Neural progenitor cell (in vitro differentiated cells): ENCODE results near the gene FIBP. TPM values are rescaled to one million over a fixed set of nuclear protein-coding genes. Genes with fewer than 3 reads are reported as not detected.
A peak's percentile ranks its signal among the peaks of the same experiment; 100 is the strongest.

ENCODE experiments used
- DNase-seq: peaks from one replicate; pipeline ENCODE4 v3.0.0-alpha.2; 2016; ENCODE audit warnings: low spot score
- H2AFZ ChIP-seq: fragments of 200-600 bp; sonication (generic); replicated peaks from 2 replicates; pipeline ENCODE4 v1.6.1; 2016; ENCODE audit warnings: antibody characterized with exemption
- H3F3A ChIP-seq: fragments of 200-600 bp; sonication (generic); 2 replicates; pipeline ENCODE4 v1.6.1; 2016; ENCODE audit warnings: antibody characterized with exemption, low read depth
- H3K27ac ChIP-seq: fragments of 200-600 bp; sonication (generic); 2 replicates; pipeline ENCODE4 v1.5.1; 2016; ENCODE audit warnings: mild to moderate bottlenecking
- H3K27me3 ChIP-seq: fragments of 200-600 bp; sonication (generic); 2 replicates; pipeline ENCODE4 v1.6.1; 2016; ENCODE audit warnings: mild to moderate bottlenecking, moderate library complexity
- H3K36me3 ChIP-seq: fragments of 200-600 bp; sonication (generic); 2 replicates; pipeline ENCODE4 v1.5.1; 2016
- H3K4me1 ChIP-seq: fragments of 200-600 bp; sonication (generic); 2 replicates; pipeline ENCODE4 v1.6.1; 2016; ENCODE audit warnings: mixed run types
- H3K4me2 ChIP-seq: fragments of 200-600 bp; sonication (generic); 2 replicates; pipeline ENCODE4 v1.6.1; 2016
- H3K4me3 ChIP-seq: fragments of 200-600 bp; sonication (generic); 2 replicates; pipeline ENCODE4 v1.5.1; 2016
- H3K79me2 ChIP-seq: fragments of 200-600 bp; sonication (generic); 2 replicates; pipeline ENCODE4 v1.6.1; 2016; ENCODE audit warnings: low read depth
- H3K9ac ChIP-seq: fragments of 200-600 bp; sonication (generic); 2 replicates; pipeline ENCODE4 v1.6.1; 2016
- H3K9me3 ChIP-seq: fragments of 200-600 bp; sonication (generic); 2 replicates; pipeline ENCODE4 v1.5.1; 2016; ENCODE audit warnings: low read depth
- H4K20me1 ChIP-seq: fragments of 200-600 bp; sonication (generic); 2 replicates; pipeline ENCODE4 v1.6.1; 2016; ENCODE audit warnings: low read depth
- H3K27ac Mint-ChIP-seq: 3 replicates; pipeline ENCODE4 v1.8.0; 2021; ENCODE audit warnings: mixed read lengths
- H3K27me3 Mint-ChIP-seq: 2 replicates; pipeline ENCODE4 v1.8.0; 2022; ENCODE audit warnings: low read depth, mild to moderate bottlenecking, inconsistent platforms, moderate library complexity, mixed read lengths; ENCODE audit not compliant: insufficient read depth
- H3K36me3 Mint-ChIP-seq: 3 replicates; pipeline ENCODE4 v1.8.0; 2021; ENCODE audit warnings: mixed read lengths
- H3K4me1 Mint-ChIP-seq: 3 replicates; pipeline ENCODE4 v1.8.0; 2021; ENCODE audit warnings: mixed read lengths
- H3K4me3 Mint-ChIP-seq: 3 replicates; pipeline ENCODE4 v1.8.0; 2021; ENCODE audit warnings: mild to moderate bottlenecking, moderate library complexity, mixed read lengths
- H3K9me3 Mint-ChIP-seq: 3 replicates; pipeline ENCODE4 v1.8.0; 2020; ENCODE audit warnings: mixed read lengths
- EZH2 ChIP-seq: fragments of 200-600 bp; sonication (generic); IDR thresholded peaks from 2 replicates; pipeline ENCODE4 v1.6.1; 2017; ENCODE audit warnings: antibody characterized with exemption, mild to moderate bottlenecking, moderate library complexity
- EZH2phosphoT487 ChIP-seq: fragments of 200-600 bp; sonication (generic); IDR thresholded peaks from 2 replicates; pipeline ENCODE4 v1.6.1; 2017; ENCODE audit warnings: antibody characterized with exemption
- total RNA-seq: library from RNA; depleted of rRNA; stranded (reverse); fragments of >200 nt; gene quantifications from 2 replicates; pipeline ENCODE4 v1.2.3, GENCODE V29; 2015; ENCODE audit warnings: low replicate concordance
- TF ChIP-seq, protein P1 (sequence below): fragments of 200-600 bp; sonication (generic); IDR thresholded peaks from 2 replicates; pipeline ENCODE4 v1.5.1; 2017; ENCODE audit warnings: antibody characterized with exemption, mild to moderate bottlenecking

Gene FIBP
- total RNA-seq, 1 donor from 2014 or later: 92.1 TPM

GRCh38 chr11:65882120-65883057, 5.9 kb downstream of the FIBP start:
- Mint-ChIP-seq H3K36me3 (peaks cover 25% of the 10 kb centered on the region), H3K4me3 (no peak overlapping the region), H3K9me3 (no peaks in the 10 kb centered on the region), H3K27me3 (peaks cover 9% of the 10 kb centered on the region), H3K4me1 (peaks cover 18% of the 10 kb centered on the region), H3K27ac (no peak overlapping the region)
- Histone ChIP-seq H3F3A (peaks cover 15% of the 10 kb centered on the region), H4K20me1 (peaks cover 14% of the 10 kb centered on the region), H3K4me3 (no peak overlapping the region), H3K4me1 (peaks cover 4% of the 10 kb centered on the region), H3K79me2 (peaks cover 13% of the 10 kb centered on the region), H3K27me3 (no peaks in the 10 kb centered on the region), H3K9me3 (no peaks in the 10 kb centered on the region), H3K27ac (no peak overlapping the region), H3K4me2 (no peak overlapping the region), H3K36me3 (peaks cover 4% of the 10 kb centered on the region), H3K9ac (no peak overlapping the region), H2AFZ (no peak overlapping the region)
- no peak for DNase-seq
- TF ChIP-seq EZH2phosphoT487 (no peak), EZH2 (no peak)
- TF ChIP-seq, protein P1, sequence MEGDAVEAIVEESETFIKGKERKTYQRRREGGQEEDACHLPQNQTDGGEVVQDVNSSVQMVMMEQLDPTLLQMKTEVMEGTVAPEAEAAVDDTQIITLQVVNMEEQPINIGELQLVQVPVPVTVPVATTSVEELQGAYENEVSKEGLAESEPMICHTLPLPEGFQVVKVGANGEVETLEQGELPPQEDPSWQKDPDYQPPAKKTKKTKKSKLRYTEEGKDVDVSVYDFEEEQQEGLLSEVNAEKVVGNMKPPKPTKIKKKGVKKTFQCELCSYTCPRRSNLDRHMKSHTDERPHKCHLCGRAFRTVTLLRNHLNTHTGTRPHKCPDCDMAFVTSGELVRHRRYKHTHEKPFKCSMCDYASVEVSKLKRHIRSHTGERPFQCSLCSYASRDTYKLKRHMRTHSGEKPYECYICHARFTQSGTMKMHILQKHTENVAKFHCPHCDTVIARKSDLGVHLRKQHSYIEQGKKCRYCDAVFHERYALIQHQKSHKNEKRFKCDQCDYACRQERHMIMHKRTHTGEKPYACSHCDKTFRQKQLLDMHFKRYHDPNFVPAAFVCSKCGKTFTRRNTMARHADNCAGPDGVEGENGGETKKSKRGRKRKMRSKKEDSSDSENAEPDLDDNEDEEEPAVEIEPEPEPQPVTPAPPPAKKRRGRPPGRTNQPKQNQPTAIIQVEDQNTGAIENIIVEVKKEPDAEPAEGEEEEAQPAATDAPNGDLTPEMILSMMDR: no peak

GRCh38 chr11:65880844-65881421, 7.3 kb downstream of the FIBP start:
- no peaks in the 10 kb centered on the region for H3K79me2 ChIP-seq
- peaks cover 14% of the 10 kb centered on the region for H4K20me1 ChIP-seq
- H3K9ac ChIP-seq: no peak overlapping the region
- no peak overlapping the region for H2AFZ ChIP-seq
- no peak overlapping the region for H3K4me3 ChIP-seq
- Mint-ChIP-seq H3K27ac (no peak overlapping the region), H3K9me3 (no peaks in the 10 kb centered on the region), H3K4me1 (peaks cover 10% of the 10 kb centered on the region), H3K27me3 (peaks cover 11% of the 10 kb centered on the region), H3K4me3 (peak overlapping the region; percentile 5), H3K36me3 (peaks cover 18% of the 10 kb centered on the region)
- peaks cover 11% of the 10 kb centered on the region for H3F3A ChIP-seq
- H3K9me3 ChIP-seq: no peaks in the 10 kb centered on the region
- no peaks in the 10 kb centered on the region for H3K4me1 ChIP-seq
- no peak for TF ChIP-seq EZH2phosphoT487
- TF ChIP-seq, protein P1: no peak
- TF ChIP-seq EZH2: no peak
- H3K27me3 ChIP-seq: no peaks in the 10 kb centered on the region
- no peak overlapping the region for H3K27ac ChIP-seq
- no peak overlapping the region for H3K4me2 ChIP-seq
- H3K36me3 ChIP-seq: peaks cover 4% of the 10 kb centered on the region
- no peak for DNase-seq

DNA sequence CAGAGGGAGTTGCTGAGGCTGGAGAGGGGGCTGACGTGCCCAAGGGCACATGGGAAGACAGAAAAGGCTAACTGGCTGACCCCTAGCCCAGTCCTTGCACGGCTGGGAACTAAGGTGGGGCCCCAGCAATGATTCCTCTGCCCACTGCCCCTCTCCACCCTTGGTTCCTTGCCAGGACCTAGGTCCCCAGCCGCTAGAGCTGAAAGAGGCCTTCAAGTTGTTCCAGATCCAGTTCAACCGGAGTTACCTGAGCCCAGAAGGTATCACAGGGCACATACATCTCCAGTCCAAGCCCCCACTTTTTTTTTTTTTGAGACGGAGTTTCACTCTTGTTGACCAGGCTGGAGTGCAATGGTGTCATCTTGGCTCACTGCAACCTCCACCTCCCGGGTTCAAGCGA, 8.2 kb downstream of the FIBP start:
- no peak overlapping the region for H3K27ac ChIP-seq
- no peaks in the 10 kb centered on the region for H3K9me3 Mint-ChIP-seq
- peaks cover 11% of the 10 kb centered on the region for H3K27me3 Mint-ChIP-seq
- DNase-seq: no peak
- H3K9ac ChIP-seq: no peak overlapping the region
- no peak overlapping the region for H3K27ac Mint-ChIP-seq
- H3K4me2 ChIP-seq: no peak overlapping the region
- H2AFZ ChIP-seq: no peak overlapping the region
- H3F3A ChIP-seq: peaks cover 3% of the 10 kb centered on the region
- H3K36me3 ChIP-seq: peaks cover 4% of the 10 kb centered on the region
- H3K4me1 ChIP-seq: no peaks in the 10 kb centered on the region
- peaks cover 7% of the 10 kb centered on the region for H3K4me1 Mint-ChIP-seq
- no peaks in the 10 kb centered on the region for H3K79me2 ChIP-seq
- H3K27me3 ChIP-seq: no peaks in the 10 kb centered on the region
- peaks cover 12% of the 10 kb centered on the region for H3K36me3 Mint-ChIP-seq
- H4K20me1 ChIP-seq: peaks cover 13% of the 10 kb centered on the region
- TF ChIP-seq EZH2phosphoT487 (no peak), EZH2 (no peak)
- TF ChIP-seq, protein P1: no peak
- H3K4me3 ChIP-seq: no peak overlapping the region
- H3K9me3 ChIP-seq: no peaks in the 10 kb centered on the region
- no peak overlapping the region for H3K4me3 Mint-ChIP-seq
